Measurements from ENCODE around the gene YY1AP1.
"Not testable (repeated sequence)": the region's sequence is repeated elsewhere in the genome, so short reads cannot be mapped to it uniquely, and the experiment has no call there.

Gene YY1AP1

GRCh38 chr1:155681776-155682175 lies 6.8 kb downstream of the YY1AP1 start:
- in situ Hi-C loops (cut with MboI; ENCODE audit: low sequenced_read_pairs), result no loop called here
- DNase-seq (ENCODE audit: low spot score in 2 of 2), result no peak
- Histone ChIP-seq H3K4me1 (0 out of 2 replicates have a peak, but pooled peaks cover 4% of the 10 kb centered on the region), H3K36me3 (replicated peaks) (peaks cover 31% of the 10 kb centered on the region), H3K27me3 (ENCODE audit: low read depth) (no peaks in the 10 kb centered on the region), H3K9me3 (no peaks in the 10 kb centered on the region), H3K4me3 (no peak overlapping the region)

GRCh38 chr1:155680531-155680930 lies 8.0 kb downstream of the YY1AP1 start:
- H3K36me3 ChIP-seq (replicated peaks), result peaks cover 44% of the 10 kb centered on the region
- no peak for DNase-seq (ENCODE audit: low spot score in 2 of 2)
- no peaks in the 10 kb centered on the region for H3K27me3 ChIP-seq (ENCODE audit: low read depth)
- H3K4me1 ChIP-seq, result 0 out of 2 replicates have a peak, but pooled peaks cover 1% of the 10 kb centered on the region
- no peaks in the 10 kb centered on the region for H3K9me3 ChIP-seq
- H3K4me3 ChIP-seq, result no peak overlapping the region
- in situ Hi-C loops (cut with MboI; ENCODE audit: low sequenced_read_pairs), result no loop called here

- DNase-seq (ENCODE audit: low spot score in 2 of 2); in situ Hi-C loops (cut with MboI; ENCODE audit: low sequenced_read_pairs): not testable (repeated sequence)
- peaks cover 58% of the 10 kb centered on the region for H3K36me3 ChIP-seq (replicated peaks)
Observed at GRCh38 chr1:155678992-155679391, 9.6 kb downstream of the YY1AP1 start.

GRCh38 chr1:155678027-155678426 lies 10.5 kb downstream of the YY1AP1 start:
- DNase-seq (ENCODE audit: low spot score in 2 of 2), result no peak
- Histone ChIP-seq H3K36me3 (replicated peaks) (peaks cover 66% of the 10 kb centered on the region), H3K9me3 (no peaks in the 10 kb centered on the region), H3K27me3 (ENCODE audit: low read depth) (no peaks in the 10 kb centered on the region), H3K4me3 (no peak overlapping the region), H3K4me1 (no peaks in the 10 kb centered on the region)
- in situ Hi-C loops (cut with MboI; ENCODE audit: low sequenced_read_pairs), result no loop called here

More at GRCh38 chr1:155678992-155679391, 9.6 kb downstream of the YY1AP1 start:
- not testable (repeated sequence) for H3K9me3 ChIP-seq; H3K27me3 ChIP-seq (ENCODE audit: low read depth); H3K4me1 ChIP-seq; H3K4me3 ChIP-seq

- no peak for DNase-seq (ENCODE audit: low spot score in 2 of 2)
- Histone ChIP-seq H3K4me3 (no peak overlapping the region), H3K27me3 (ENCODE audit: low read depth) (no peaks in the 10 kb centered on the region), H3K4me1 (no peaks in the 10 kb centered on the region), H3K9me3 (no peaks in the 10 kb centered on the region), H3K36me3 (replicated peaks) (peaks cover 92% of the 10 kb centered on the region)
- in situ Hi-C loops (cut with MboI; ENCODE audit: low sequenced_read_pairs), result no loop called here
Observed at GRCh38 chr1:155673003-155673402, 15.6 kb downstream of the YY1AP1 start.

GRCh38 chr1:155671750-155672149 lies 16.8 kb downstream of the YY1AP1 start:
- no peaks in the 10 kb centered on the region for H3K4me1 ChIP-seq
- H3K4me3 ChIP-seq, result no peak overlapping the region
- no peaks in the 10 kb centered on the region for H3K27me3 ChIP-seq (ENCODE audit: low read depth)
- DNase-seq (ENCODE audit: low spot score in 2 of 2), result no peak
- H3K36me3 ChIP-seq (replicated peaks), result peaks cover 92% of the 10 kb centered on the region
- in situ Hi-C loops (cut with MboI; ENCODE audit: low sequenced_read_pairs), result no loop called here
- H3K9me3 ChIP-seq, result no peaks in the 10 kb centered on the region

GRCh38 chr1:155669233-155670162 lies 19.1 kb downstream of the YY1AP1 start:
- in situ Hi-C loops (cut with MboI; ENCODE audit: low sequenced_read_pairs), result no loop called here
- Histone ChIP-seq H3K36me3 (replicated peaks) (peaks cover 84% of the 10 kb centered on the region), H3K4me1 (no peaks in the 10 kb centered on the region), H3K27me3 (ENCODE audit: low read depth) (no peaks in the 10 kb centered on the region), H3K4me3 (no peak overlapping the region), H3K9me3 (no peaks in the 10 kb centered on the region)
- DNase-seq (ENCODE audit: low spot score in 2 of 2), result no peak

GRCh38 chr1:155661239-155661638 lies 27.3 kb downstream of the YY1AP1 start:
- H3K9me3 ChIP-seq; H3K27me3 ChIP-seq (ENCODE audit: low read depth); DNase-seq (ENCODE audit: low spot score in 2 of 2); H3K4me1 ChIP-seq; in situ Hi-C loops (cut with MboI; ENCODE audit: low sequenced_read_pairs); H3K4me3 ChIP-seq: not testable (repeated sequence)
- H3K36me3 ChIP-seq (replicated peaks), result peaks cover 66% of the 10 kb centered on the region

- H3K36me3 ChIP-seq (replicated peaks), result peaks cover 40% of the 10 kb centered on the region
- H3K4me3 ChIP-seq, result no peak overlapping the region
- DNase-seq (ENCODE audit: low spot score in 2 of 2), result no peak
- H3K9me3 ChIP-seq, result no peaks in the 10 kb centered on the region
- H3K4me1 ChIP-seq, result no peaks in the 10 kb centered on the region
- no peaks in the 10 kb centered on the region for H3K27me3 ChIP-seq (ENCODE audit: low read depth)
- in situ Hi-C loops (cut with MboI; ENCODE audit: low sequenced_read_pairs), result no loop called here
Observed at GRCh38 chr1:155657463-155657862, 31.1 kb downstream of the YY1AP1 start.

GRCh38 chr1:155652951-155653350 lies 35.6 kb downstream of the YY1AP1 start:
- in situ Hi-C loops (cut with MboI; ENCODE audit: low sequenced_read_pairs), result no loop called here

GRCh38 chr1:155651861-155652661 lies 36.5 kb downstream of the YY1AP1 start:
- Histone ChIP-seq H3K27me3 (ENCODE audit: low read depth) (no peaks in the 10 kb centered on the region), H3K36me3 (replicated peaks) (no peaks in the 10 kb centered on the region), H3K4me3 (no peak overlapping the region), H3K9me3 (no peaks in the 10 kb centered on the region), H3K4me1 (peaks cover 8% of the 10 kb centered on the region)
- in situ Hi-C loops (cut with MboI; ENCODE audit: low sequenced_read_pairs), result no loop called here
- no peak for DNase-seq (ENCODE audit: low spot score in 2 of 2)

More at GRCh38 chr1:155652951-155653350, 35.6 kb downstream of the YY1AP1 start:
- no peak overlapping the region for H3K4me3 ChIP-seq
- DNase-seq (ENCODE audit: low spot score in 2 of 2), result no peak
- peaks cover 8% of the 10 kb centered on the region for H3K4me1 ChIP-seq
- H3K36me3 ChIP-seq (replicated peaks), result no peaks in the 10 kb centered on the region
- H3K9me3 ChIP-seq, result no peaks in the 10 kb centered on the region
- no peaks in the 10 kb centered on the region for H3K27me3 ChIP-seq (ENCODE audit: low read depth)

GRCh38 chr1:155650231-155650757 lies 38.3 kb downstream of the YY1AP1 start:
- DNase-seq (ENCODE audit: low spot score in 2 of 2), result no peak
- in situ Hi-C loops (cut with MboI; ENCODE audit: low sequenced_read_pairs), result no loop called here
- H3K4me1 ChIP-seq, result peaks cover 10% of the 10 kb centered on the region
- no peaks in the 10 kb centered on the region for H3K27me3 ChIP-seq (ENCODE audit: low read depth)
- H3K9me3 ChIP-seq, result no peaks in the 10 kb centered on the region
- H3K36me3 ChIP-seq (replicated peaks), result no peaks in the 10 kb centered on the region
- no peak overlapping the region for H3K4me3 ChIP-seq

GRCh38 chr1:155649676-155650075 lies 38.9 kb downstream of the YY1AP1 start:
- no peak overlapping the region for H3K4me3 ChIP-seq
- H3K27me3 ChIP-seq (ENCODE audit: low read depth), result no peaks in the 10 kb centered on the region
- no peaks in the 10 kb centered on the region for H3K36me3 ChIP-seq (replicated peaks)
- no peak for DNase-seq (ENCODE audit: low spot score in 2 of 2)
- H3K4me1 ChIP-seq, result peaks cover 10% of the 10 kb centered on the region
- H3K9me3 ChIP-seq, result no peaks in the 10 kb centered on the region
- in situ Hi-C loops (cut with MboI; ENCODE audit: low sequenced_read_pairs), result no loop called here

Measured in HAP-1 (cell line).